Islet of Langerhans (tissue), 1 donor: ENCODE measurements around the gene BAZ2A.

Source experiments
- FAIRE-seq: peaks from one replicate; lab custom pipeline; 2011; peaks lifted over from hg19 to GRCh38; lab: Jason Lieb, UNC

BAZ2A gene

DNA sequence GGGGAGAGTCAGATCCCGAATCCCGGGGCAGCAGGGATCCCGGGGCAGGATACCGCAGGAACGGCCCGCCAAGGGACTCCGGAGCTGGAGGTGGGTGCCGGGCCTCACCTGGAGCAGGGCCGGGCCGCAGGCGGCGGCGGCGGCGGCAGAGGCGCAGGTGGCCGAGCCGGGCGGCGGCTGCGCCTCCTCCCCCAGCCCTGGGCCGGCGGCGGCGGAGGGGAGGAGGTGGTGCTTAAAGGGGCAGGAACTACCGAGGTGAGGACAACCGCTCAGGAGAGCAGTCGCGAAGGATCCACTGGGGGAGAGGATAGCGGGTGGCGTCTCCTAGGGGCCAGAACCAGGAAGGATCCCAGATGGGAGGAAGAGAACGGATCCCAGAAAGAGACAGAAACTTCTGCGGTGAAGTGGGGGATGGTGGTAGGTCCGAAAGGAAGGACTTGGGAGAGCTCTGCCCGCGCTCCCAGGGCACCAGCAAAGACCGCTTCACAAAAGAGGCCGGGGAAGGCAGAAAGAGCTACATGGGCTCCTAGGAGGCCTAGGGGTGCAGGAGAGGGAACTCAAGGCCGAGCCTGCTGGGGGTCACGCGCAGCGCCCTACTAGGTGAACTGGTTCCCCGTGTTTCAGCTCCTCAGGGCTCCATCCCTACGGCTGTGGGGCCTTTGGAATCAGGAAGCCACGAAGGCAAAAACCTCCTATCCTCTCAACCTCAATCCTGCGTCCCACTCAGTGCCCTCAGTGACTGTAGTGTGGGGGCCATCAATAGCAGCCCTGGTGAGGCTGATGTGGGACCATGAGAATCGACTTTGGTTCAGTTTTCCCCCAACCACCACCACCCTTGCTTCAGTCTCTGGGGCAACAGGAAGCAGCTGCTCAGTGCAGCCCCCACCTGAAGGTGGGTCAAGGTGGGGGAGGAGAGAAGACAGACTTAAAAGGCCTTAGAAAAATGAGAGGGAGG, 5.0 kb upstream of the BAZ2A start:
- FAIRE-seq = no peak

DNA sequence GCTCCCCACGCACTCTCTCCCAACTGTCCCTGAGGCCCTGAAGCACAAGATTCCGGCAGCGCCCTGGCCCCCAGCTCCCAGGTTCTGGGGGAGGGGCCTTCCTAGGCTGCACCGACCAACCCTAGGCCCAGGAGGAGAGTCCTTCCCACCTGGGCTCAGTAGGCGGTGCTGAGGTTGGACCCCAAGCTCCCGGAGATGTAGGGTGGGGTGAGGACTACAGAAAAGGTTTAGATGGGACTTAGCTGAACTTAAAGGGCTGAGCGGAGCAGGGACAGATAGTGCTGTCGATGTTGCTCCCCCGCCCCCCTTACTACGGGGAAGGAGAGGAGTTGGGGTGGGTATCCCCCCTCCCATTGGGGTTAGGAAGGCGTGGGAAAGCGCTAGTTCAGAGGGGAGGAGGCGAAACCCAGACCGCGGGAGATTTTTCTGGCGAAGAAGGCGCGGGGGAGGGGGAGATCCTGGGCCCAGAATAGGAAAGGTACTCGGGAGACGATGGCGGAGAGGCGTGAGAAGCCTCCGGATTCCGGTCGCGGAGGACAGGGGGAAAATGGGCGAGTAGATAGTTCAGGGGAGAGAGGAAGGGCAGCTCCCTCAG, 4.2 kb upstream of the BAZ2A start:
- FAIRE-seq = no peak

DNA sequence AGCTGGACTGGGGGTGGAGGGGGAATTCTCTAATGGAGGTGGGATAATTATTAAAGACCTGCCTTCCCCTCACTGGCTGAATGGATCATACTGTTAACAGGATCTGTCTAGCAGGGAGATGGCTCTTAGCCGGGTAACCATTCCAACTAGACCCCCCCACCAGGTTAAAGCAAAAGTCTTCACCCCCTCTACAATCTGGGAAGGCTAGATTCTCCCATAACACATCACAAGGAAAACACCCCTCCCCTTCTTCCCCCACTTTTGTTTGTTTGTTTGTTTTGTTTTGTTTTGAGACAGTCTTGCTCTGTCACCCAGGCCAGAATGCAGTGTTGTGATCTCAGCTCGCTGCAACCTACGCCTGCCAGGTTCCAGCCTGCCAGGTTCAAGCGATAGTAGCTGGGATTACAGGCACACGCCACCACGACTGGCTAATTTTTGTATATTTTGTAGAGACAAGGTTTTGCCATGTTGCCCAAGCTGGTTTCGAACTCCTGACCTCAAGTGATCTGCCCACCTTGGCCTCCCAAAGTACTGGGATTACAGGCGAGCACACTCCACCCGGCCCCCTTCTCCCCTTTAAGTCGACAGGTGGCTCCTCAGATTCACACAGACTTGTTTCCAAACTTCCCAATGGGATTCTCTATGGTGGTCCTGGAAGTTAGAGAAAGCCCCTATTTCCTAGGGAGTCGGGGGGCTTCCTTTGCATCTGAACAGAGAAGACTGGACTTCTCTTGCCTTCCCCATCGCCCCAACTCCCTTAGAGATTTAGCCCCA, 3.5 kb upstream of the BAZ2A start:
- no peak for FAIRE-seq

DNA sequence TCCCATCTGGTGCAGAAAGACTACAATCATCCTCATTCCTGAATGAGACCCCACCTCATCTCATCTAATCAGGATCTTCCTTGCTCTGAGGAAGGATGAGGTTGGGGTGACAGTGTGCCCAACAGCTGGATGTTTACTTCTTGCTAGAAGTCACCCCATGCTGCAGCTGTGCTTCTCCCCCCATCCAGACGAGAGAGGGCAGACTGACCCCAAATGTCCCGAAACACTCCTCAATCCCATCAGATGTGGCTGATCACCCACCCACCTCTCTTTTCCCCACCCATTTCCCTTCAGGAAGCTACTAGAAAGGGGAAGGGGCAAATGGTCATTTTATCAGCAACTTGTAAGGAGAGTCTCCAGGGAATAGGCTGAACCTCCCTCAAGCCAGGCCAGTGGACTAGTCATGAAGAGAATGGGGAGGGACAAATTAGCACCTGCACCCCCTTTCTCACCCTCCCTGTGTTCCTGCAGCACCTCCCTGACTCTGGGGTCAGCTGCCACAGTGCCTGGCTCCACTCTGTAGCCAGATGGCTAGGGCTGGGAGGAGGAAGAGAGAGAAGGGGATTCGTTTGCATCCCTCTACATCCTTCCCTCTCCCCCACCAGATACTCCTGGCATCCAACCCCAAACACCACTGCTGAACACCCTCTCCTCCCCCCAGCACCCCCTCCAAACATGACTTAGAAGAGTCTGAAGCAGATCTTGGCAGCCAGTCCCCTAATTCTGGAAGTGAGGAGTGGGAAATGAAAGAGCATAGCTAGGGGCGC, 2.8 kb upstream of the BAZ2A start:
- FAIRE-seq = no peak

DNA sequence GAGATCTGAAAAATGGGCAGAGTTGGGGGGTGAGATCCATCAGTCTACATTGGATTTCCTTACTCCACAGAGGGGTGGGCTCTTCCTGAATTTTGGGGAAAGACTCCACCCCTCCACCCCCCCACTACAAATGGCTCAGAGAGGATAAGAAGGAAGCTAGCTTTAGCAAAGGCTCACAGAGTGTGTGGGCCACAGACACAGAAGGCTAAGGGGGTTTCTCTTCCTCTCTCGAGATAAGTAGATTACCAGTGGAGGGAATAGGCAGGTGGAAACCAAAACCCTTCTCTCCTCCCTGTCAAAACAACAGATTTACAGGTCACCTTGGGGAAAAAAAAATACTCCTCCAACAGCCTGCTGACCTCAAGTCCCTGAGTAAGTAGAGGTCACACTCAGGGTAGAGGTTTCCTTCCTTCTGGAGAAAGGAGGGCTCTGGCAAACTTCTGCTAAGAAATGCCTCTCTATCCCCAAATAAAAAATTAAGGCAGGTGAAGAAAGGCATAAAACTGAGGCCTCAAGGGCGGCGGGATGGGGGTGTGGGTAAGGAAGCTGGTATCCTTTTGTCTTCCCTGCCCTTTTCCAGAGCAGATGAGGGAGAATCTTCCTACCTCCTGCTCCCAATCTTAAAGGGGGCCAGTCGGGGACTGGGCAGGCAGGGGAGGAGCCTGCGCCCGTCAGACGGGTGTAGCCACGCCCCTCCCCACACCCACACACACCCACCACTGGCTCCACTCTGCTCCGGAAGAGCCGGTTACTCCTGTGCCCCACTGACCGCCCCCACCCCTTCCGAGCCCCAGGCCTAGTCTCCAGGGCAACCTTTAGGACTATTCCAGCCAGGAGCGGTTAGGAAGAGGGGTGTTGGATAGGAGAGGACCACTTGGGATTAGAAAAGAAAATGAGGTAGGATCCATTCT, 1.9 kb upstream of the BAZ2A start:
- no peak for FAIRE-seq

DNA sequence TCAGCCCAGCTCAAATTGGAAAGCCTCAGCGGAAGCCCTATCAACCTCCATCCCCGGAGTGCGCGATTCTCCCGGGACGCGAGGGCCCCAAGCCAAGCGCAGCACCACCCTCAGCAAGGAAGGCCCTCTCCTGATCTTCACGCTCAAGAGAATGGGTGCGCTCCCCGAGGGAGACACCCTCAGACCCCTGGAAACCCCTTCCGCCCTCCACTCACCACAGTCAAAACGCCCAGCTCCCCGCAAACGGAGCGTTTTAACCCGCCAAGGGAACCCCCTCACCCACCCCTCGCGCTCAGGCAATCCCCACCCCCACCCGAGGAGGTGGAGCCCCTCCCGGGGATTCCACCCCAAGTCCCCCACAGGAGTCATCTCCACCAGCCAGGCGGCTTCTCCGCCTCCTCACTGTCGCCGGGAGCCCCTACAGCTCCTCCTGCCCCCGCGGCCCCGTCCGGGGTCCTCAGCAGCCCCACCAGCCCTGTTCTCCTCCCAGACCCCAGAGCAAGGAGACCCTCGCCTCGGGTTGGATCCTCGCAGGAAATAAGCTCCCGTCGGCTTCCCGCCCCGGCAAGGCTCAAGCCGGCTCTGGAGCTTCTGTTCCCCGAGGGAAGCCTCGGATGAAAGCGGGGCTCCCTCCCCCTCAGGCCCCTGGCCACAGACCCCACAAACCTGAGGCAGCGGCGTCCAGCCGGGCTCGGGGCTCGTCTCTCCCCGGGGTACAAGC, 507 bp downstream of the BAZ2A start:
- FAIRE-seq = no peak

DNA sequence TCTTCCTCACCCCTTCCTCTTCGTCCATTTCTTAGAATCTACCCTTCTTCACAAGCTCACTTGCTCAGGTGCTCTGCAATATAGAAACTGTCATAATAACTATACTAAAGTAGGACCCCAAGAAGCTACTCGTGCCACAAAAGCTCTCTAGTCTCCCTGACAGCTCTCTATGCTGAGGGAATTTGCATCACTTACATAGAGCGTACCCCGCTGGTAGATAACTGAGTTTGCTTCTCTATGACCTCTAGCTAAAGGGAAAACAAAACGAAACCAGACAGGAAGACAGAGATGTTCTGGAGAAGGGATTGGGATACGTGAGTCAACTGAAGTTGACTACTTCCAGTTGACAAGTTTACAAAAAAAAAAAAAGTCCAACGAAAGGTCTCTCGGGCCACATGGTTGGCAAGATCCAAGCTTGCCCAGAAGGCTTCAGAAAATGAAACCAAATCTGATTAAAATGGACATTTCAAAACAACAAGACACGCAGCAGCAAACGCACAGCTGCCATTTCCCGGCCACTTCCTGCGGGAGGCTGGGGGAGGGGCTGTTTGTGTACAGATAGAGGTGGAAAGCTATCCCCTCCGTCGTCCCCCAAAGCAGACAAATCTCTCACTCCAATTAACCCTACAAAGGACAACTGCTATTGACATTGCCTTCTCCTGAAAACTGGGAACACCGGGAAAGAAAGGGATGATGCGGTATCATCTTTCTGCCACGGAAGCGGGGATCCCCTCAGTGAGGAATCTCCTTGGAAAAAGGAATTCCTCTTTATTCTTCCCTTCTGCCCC, 1.3 kb downstream of the BAZ2A start:
- no peak for FAIRE-seq

DNA sequence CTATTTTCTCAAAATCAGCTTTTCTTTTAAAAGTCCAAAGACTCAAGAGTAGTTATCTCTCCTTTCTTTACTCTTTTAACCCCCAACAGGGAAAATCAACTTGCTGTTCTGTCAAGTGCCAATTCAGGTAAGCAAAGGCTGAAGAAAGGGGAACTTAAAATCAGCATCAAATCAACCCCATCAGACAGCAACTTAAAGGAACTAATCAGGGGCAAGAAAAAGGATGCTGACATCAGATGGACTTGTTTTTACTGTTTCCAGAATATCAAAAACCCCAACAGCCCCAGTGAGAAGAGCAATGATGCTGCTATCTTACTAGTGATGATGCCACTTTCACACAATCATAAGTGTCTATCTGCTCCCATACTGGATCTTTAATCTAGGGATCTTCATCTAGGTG, 3.4 kb downstream of the BAZ2A start:
- FAIRE-seq = no peak

DNA sequence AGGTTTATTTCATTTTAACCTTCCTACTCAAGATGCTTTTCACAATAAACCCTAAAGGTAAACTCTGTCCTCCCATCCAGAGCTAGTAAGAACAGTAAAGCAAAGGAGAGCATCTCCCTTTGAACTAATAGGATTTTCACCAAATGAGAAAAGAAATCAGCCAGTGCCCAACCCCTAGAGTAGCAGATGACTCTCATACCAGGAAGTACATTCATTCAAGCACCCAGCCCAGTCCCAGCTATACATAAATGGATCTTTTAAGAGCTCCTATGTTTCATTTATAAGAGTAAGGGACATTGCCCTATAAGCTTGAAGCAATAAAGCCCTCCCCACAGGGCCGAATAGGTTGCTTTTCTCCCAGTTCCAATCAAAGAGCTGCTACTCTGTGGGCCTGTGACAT, 7.6 kb downstream of the BAZ2A start:
- FAIRE-seq = no peak

DNA sequence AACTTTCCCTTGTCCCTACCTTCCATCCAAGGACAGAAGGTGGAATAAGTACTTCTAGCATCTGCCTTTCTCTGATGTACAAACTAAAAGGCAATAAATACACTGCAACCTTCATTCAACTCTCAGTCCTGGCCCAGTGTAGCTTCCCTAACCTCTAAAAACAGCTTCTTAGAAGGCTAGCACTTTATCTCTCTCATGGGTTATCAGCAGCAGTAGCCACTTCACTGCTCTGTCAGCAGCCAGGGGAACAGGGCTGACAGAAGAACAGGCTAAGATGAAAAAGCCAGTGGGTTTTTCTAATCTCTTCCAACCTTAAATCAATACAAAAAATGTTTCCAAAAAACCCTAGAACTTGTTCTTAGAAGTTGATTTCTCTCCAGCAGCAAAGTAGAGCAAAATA, 13.2 kb downstream of the BAZ2A start:
- no peak for FAIRE-seq

DNA sequence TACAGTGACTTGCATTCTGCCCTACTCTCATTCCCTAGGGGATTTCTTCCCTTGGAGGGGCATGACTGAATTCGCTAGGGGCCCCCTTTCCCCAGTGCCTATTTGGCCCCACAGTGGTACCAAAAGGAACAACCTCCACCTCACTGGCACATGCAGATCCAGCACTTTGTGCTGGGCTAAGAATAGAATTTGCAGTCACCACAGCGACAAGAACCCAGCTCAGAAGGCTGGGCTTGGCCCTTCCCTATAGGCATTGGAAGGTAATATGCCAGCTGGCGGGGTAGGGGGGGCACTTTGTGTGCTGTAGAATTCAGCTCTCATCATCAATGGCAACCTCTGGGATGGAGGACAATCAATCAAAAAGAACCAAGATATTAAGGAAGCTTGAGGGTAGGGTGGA, 13.9 kb downstream of the BAZ2A start:
- FAIRE-seq = no peak

DNA sequence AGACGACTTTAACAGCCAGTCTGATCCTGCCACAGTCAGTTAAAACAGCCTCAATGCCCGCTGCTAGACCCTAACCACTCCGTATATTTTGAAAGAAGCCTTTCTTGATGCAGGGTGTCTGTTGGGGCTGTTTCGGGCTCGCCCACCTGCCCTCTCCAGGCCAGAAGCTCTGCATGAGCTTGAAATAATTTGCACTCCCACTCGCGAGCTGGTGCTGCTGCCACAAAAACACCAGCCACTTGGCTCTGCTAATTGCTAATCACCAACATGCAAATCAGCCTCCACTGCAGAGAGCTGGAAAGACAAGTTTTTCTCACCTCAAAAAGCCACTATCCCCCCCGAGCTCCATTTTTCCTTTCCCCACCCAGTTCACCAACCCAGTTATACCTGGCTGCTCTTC, 15.5 kb downstream of the BAZ2A start:
- FAIRE-seq = no peak

DNA sequence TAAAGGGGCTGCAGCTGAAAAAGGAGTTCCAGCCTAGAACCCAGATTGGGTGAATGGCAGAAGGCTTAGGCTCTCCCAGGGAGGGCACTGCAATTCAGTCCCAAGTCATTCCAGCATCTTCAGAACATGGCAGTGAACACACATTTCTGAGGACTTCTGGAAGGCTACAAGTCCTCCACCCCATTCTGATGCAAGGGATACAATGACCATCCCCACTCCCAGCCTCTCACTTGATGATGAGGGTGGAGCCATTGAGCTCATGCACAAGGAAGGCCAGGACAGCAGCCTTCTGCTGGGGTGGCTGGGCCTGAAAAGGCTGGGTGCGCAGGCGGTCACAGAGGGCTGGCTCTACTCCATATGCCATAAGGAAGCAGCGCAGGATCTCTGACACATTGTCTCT, 25.8 kb downstream of the BAZ2A start:
- no peak for FAIRE-seq

DNA sequence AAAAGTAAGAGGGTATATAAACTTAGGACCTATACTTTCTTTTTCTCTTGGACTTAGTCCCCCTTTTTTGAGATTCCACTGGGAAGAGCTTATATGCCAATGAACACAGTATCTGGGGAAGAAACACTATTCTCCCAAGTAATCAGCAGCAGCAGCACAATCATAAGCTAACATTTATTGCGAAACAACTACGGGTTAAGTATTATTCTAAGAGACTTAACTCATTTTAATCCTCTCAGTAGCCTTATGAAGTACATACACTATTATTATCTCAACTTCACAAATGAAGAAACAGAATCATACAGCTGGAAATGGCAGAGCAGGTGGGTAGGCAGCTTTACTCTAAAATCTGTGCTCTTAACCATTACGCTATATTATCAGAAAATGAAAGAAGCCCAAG, 27.9 kb downstream of the BAZ2A start:
- FAIRE-seq = no peak

DNA sequence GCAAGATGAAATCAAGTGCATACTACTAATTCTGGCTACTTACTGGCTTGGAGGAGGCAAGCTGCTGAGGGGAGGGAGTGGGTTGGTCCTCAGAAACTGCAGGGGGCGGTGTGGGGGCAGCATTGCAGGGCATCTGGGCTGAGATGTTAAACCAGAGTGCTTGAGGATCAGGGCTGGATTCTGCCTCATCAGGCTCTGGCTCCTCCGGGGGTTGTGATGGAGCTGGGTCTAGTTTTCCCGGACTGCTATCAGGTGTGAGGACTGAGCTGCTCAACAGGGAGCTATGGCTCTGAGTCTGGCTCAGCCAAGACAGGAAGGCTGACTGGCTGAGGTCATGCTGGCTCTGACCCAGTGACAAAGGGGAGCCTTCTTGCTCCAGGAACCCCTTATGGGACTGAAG, 28.6 kb downstream of the BAZ2A start:
- FAIRE-seq = no peak

DNA sequence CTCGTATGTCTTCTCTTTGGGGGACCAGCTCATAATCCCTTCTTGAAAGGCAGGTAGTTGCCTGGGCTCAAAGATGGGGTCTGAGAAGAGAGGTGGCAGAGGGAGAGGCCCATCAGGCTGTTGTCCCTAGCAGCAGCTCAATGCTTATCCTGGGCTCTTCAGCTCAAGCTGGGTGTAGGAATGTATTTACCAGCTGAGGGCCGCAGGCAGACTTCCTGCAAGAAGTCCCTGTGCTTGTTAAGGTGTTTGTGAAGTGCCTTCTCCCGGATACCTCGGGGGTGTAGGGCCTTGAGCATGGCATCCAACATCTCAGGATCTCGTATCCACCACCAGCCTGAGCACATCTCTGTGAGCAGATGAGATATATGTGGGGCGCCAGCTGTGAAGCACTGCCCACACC, 29.4 kb downstream of the BAZ2A start:
- no peak for FAIRE-seq

DNA sequence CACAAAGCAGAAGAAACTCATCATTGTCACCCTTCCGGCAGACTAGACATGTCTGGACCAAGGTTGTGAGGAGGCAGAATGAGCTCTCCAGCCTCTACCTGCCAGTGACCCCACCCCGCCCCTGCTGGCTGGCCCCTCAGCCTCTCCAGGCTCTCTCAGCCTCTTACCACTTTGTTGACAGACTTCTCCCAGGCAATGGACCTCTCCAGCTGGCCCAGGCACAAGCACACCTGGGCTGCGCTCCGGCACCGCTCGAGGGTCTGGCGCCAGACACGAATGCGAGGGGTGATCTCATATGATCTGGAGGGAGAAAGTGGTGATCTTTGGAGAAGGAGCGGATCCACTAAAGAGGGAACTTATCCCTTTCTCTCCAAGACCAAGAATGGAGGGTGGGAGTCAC, 30.3 kb downstream of the BAZ2A start:
- no peak for FAIRE-seq

DNA sequence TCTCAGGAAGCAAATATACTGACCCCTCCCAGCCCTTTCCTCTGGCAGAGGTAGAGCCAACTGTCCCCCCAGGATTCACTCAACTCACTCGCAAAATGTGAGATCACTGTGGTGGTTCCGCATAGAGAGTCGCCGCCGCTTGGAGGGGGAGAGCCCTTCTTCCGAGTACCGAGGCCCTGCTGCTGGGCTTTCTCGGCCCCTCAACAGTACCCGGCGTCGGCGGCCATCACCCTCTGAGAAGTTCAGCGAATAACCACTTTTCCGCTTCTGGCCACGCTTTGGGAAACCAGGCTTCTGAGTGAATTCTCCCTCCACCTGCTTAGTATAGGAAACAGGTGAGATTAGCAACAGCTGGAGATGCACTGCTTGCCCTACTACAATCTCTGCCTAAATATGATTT, 31.1 kb downstream of the BAZ2A start:
- no peak for FAIRE-seq

DNA sequence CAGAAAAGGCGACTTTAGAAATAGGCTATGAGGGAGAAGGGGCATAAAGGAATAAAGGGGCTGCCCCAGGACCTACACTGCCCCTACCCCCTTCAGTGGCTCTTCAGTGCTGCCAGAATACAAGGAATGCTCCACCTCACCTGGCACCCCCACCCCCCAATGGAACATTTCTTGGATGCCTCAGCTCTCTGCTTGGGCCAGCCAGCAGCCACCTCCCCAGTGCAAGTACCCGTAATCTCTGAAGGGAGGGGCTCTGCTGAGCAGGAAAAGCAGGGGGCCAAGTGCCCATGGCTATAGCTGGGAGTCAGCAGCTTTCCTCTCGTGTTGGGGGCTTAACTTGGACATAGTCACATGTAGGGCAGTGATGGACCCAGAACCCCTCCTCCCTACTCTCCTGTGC, 33.3 kb downstream of the BAZ2A start:
- FAIRE-seq = no peak
